C1 segment of cervical spinal cord (tissue), 14 donors: ENCODE results near the gene ERN2.

Experiments
- DNase-seq, 14 donors: peaks; one replicate each; lab custom pipeline; 2025; lab: John Stamatoyannopoulos, UW

Gene ERN2

GRCh38 chr16:23689442-23690187 lies 23.4 kb downstream of the ERN2 start:
- no peak for DNase-seq

DNA sequence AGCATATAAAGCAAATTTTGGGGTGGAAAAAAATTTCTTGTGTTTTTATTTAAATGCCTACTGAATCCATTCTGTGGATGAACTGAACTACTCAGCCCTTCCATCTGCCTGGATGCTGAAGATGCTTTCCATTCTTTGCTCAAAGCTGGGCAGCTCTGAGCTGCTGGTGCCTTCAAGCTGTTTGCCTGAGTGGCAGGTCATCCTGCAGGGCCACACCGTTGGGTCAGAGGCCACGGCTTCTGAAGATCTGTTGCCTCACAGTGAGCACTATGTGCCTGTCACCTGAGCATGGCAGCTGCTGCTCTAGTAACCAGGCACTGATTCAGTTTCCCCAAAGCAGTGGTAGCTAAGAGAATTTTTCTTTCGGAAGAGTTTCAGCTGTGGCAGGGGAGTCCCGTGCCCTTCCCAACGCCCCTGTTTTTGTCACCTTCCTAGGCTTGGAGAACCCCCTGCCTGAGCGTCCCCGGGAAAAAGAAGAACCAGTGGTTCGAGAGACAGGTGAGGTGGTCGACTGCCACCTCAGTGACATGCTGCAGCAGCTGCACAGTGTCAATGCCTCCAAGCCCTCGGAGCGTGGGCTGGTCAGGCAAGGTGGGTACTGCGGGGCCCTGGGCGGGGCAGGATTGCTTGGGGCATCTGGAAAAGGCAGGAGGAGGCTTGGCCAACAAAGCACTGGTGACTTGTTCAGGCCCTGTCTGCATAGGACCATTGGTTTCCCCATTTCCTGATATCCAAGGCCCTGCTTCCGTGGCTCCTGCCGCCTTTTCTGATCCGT lies 25.8 kb downstream of the ERN2 start:
- DNase-seq = no peak

DNA sequence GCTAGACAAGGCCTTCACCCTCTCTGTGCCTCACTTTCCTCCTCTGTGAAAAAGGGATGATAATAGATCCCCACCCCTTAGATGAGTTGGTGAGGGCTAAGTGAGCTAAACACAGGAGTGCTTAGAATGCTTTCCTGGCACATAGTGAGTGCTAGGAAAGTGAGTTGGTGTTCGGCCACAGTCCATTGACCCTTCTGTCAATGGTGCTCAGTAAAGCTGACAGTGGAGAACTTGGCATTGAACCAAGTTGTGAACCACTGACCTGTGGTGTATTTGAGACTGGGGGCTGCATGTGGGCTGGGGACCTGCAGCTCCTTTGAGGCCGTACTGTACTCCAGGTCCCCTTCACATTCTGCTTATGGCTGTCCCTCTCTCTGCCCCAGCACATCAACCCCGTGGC lies 29.5 kb downstream of the ERN2 start:
- no peak for DNase-seq

DNA sequence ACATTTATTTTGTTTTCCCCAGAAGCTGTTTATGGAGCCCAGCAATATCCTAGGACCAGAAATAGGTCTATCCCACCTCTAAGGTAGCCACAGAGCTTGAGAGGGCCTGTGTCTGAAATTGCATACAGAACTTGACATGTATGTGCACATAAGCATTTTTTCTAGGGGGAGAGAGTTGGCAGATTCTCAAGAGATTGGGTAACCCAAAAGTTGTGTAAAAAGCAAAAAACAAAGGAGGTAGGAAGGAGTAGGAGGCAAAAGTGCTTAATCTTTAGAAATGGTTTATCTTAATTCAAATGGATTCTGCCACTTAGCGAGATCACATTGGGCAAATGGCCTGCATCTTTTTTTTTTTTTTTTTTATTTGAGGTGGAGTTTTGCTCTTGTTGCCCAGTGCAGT lies 30.8 kb downstream of the ERN2 start:
- no peak for DNase-seq

DNA sequence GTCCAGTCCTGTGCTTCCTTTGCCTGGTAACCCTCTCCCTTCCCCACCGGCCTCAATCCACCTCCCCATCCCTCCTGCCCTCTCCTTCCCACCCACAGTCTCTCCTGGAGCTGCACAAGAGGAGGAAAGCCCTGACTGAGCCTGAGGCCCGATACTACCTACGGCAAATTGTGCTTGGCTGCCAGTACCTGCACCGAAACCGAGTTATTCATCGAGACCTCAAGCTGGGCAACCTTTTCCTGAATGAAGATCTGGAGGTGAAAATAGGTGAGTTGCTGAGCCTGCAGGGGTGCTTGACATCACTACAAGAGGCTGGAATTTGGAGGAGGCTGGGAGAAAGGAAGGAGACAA lies 33.1 kb downstream of the ERN2 start:
- no peak for DNase-seq

GRCh38 chr16:23679274-23679985 lies 33.6 kb downstream of the ERN2 start:
- DNase-seq = no peak

GRCh38 chr16:23678430-23679273 lies 34.4 kb downstream of the ERN2 start, which contains the start of gene PLK1:
PLK1 (plus strand) TSS chr16:23678889; CDS start chr16:23678933, 44 bp downstream.
- DNase-seq = peak in 13 of 14 donors; percentile 15 to 55 (median 35)

- no peak for DNase-seq
Measured at GRCh38 chr16:23676924-23677480, 36.0 kb downstream of the ERN2 start.

- no peak for DNase-seq
Measured at GRCh38 chr16:23673971-23674614, 38.9 kb downstream of the ERN2 start.

- DNase-seq = peak in 4 of 14 donors; percentile 2 to 24 (median 14)
Measured at GRCh38 chr16:23670137-23670776, 42.8 kb downstream of the ERN2 start.

- DNase-seq = no peak
Measured at GRCh38 chr16:23668873-23669272, 44.1 kb downstream of the ERN2 start.

GRCh38 chr16:23668225-23668624 lies 44.8 kb downstream of the ERN2 start:
- no peak for DNase-seq

GRCh38 chr16:23667355-23667659 lies 45.7 kb downstream of the ERN2 start:
- DNase-seq = no peak

- no peak for DNase-seq
Measured at GRCh38 chr16:23666571-23667354, 46.3 kb downstream of the ERN2 start.

DNA sequence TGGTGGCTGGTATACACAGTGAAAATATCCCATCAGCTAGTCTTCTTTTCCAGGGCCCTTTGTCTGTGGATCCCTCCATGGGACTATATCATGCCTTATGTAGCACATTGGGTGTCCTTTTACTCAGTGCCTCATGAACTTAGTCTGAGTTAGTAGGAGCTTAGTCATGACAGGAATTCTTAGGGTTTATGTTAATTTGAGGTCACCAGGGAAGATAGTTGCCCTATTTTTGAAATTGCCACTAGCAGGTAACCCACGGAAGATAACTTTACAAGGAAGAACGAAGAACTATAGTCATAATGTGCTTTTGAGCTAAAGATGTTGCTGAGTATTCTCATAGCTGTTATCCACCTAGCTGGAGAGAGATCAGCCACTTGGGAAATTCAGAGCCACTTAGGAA lies 49.1 kb downstream of the ERN2 start:
- DNase-seq = no peak

DNA sequence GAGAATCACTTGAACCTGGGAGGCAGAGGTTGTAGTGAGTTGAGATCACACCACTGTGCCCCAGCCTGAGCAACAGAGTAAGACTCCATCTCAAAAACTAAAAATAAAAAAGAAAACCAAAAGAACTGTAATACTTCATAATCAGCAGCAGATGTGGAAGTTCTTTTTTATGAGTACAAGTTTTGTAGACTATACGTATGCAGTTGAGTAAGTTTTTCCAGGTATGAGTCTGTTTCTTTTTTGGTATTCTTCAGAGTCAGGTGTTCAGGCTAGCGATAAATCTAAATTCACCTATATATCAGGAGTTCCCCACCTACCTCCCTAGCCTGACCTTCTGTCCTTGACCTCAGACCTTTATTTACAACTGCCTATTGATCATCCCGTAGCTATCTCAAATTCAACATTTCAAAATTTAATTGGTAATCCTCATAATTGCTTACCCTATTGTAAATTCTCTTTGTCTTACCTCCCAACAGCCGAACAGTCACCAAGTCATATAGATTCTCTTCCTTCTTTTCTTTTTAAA lies 61.0 kb downstream of the ERN2 start:
- no peak for DNase-seq

DNA sequence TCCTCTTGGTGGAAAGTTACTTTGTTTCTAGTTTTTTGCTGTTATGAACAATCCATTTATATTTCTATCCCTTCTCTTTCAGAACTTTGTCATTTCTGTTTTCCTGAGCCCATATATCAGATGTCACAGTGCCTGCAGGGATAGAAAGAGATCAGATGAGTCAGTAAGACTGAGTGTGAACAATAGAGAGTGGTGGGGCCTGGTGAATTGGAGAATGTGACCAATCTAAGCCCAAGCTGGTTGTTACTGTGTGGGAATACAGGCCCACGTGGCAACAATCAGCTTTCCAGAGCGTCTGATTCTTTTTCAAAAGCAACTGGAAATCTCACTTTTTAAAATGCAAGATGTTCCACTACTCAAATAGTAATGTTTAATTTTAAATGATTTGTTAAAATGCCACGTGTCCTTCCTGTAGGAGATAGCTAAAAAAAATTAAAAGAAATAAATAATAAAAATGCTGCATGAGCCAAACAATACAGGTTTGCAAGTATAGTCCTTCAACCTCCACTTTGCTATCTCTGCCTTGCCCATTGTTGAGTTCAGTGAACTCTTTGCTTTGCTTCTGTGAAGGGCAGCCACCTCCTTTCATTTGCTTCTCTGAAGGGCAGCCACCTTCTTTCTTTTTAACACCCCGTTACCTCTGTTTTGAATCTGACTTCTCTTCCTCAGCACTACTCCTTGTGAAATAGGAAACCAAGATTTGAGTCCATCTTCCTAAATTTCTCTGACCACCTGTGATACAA lies 62.2 kb downstream of the ERN2 start:
- DNase-seq = no peak

- no peak for DNase-seq
Measured at GRCh38 chr16:23642246-23642774, 70.7 kb downstream of the ERN2 start.
